ENCODE data around the gene DET1. TPM values are rescaled to one million over a fixed set of nuclear protein-coding genes. Genes with fewer than 3 reads are reported as not detected.

DET1 gene
- total RNA-seq, 1 experiment from 2014 or later, result 6.6 TPM

GRCh38 chr15:88463870-88464532 lies 82.5 kb downstream of the DET1 start:
- Histone ChIP-seq H3K23me2 (ENCODE audit: insufficient read length, low read depth, low read length, poor library complexity, severe bottlenecking) (peaks cover 12% of the 10 kb centered on the region), H3K23ac (ENCODE audit: insufficient read length, low read depth, low read length) (no peak overlapping the region), H4K91ac (ENCODE audit: insufficient read length, low read depth, low read length) (no peak overlapping the region), H2BK15ac (ENCODE audit: low read depth, low read length) (no peak overlapping the region), H4K20me1 (ENCODE audit: control insufficient read depth, insufficient read depth, insufficient read length) (no peaks in the 10 kb centered on the region), H2BK20ac (ENCODE audit: low read depth, low read length, poor library complexity, severe bottlenecking) (no peak overlapping the region), H2AK5ac (ENCODE audit: insufficient read length, low read length) (no peak overlapping the region), H3K4me1 (ENCODE audit: insufficient read depth, low read length) (0 out of 2 replicates have a peak, but pooled peaks cover 2% of the 10 kb centered on the region), H3K79me1 (ENCODE audit: insufficient read depth, low read depth, low read length, poor library complexity, severe bottlenecking) (no peaks in the 10 kb centered on the region), H2AFZ (ENCODE audit: low read length) (no peak overlapping the region), H3K9me3 (ENCODE audit: control insufficient read depth, low read depth, low read length) (no peaks in the 10 kb centered on the region), H3K79me2 (ENCODE audit: insufficient read depth, low read length) (peaks cover 12% of the 10 kb centered on the region; the same call in 1 of the 2 replicates), H3K4me2 (ENCODE audit: insufficient read depth, insufficient read length, low read length) (no peak overlapping the region), H2BK12ac (ENCODE audit: insufficient read length, low read depth, low read length) (no peak overlapping the region), H3K9ac (ENCODE audit: extremely low read depth, insufficient read length, low read length) (no peak overlapping the region), H3K27ac (ENCODE audit: insufficient read length, low read depth, low read length) (no peak overlapping the region), H2BK120ac (ENCODE audit: low read depth, low read length, poor library complexity, severe bottlenecking) (no peak overlapping the region), H4K5ac (ENCODE audit: insufficient read length, low read depth, low read length) (no peak overlapping the region), H3T11ph (ENCODE audit: low read length) (no peak overlapping the region), H4K8ac (replicated peaks; ENCODE audit: insufficient read length, low read depth, low read length) (no peak overlapping the region), H3K4ac (ENCODE audit: low read depth, low read length) (no peak overlapping the region), H3K56ac (ENCODE audit: insufficient read length, low read depth, low read length) (no peak overlapping the region), H3K27me3 (ENCODE audit: insufficient read depth, low read length) (no peaks in the 10 kb centered on the region), H2BK5ac (ENCODE audit: insufficient read length, low read length) (no peak overlapping the region), H3K18ac (ENCODE audit: insufficient read length, low read depth, low read length) (no peak overlapping the region), H3K14ac (ENCODE audit: insufficient read depth, low read length) (no peak overlapping the region)
- no peak overlapping the region for H3K27ac Mint-ChIP-seq
- no peaks in the 10 kb centered on the region for H3K9me3 Mint-ChIP-seq
- peaks cover 14% of the 10 kb centered on the region in 2 experiments for H3K4me1 Mint-ChIP-seq
- no CpG with 5 or more reads among the region's 2 CpGs for WGBS (ENCODE audit: extremely low coverage, insufficient read length, low lambda C conversion rate)
- no peak overlapping the region for H3K4me3 Mint-ChIP-seq
- H3K27me3 Mint-ChIP-seq (ENCODE audit: low read depth), result no peaks in the 10 kb centered on the region
- DNase-seq, result no peak
- H3K36me3 Mint-ChIP-seq (ENCODE audit: insufficient read depth in 1 of 3, low read depth in 3 of 3), result peaks cover 11 to 56% (median 42%) of the 10 kb centered on the region in 3 experiments; a peak in 6 of 7 replicates
- no peak for TF ChIP-seq CTCF (conservative IDR thresholded peaks at IDR 0.05)

Other genes starting within 250 kb of the DET1 start
- gene MRPL46, start 79.3 kb downstream of the DET1 start, total RNA-seq (2021), result 27.4 and 29.3 TPM in 2 replicates
- gene MRPS11, start 79.0 kb downstream of the DET1 start, total RNA-seq (2021), result 51.0 and 54.5 TPM in 2 replicates
- 132 and 136 TPM in 2 replicates for gene AEN, start 74.7 kb upstream of the DET1 start, total RNA-seq (2021)
- 4.4 and 7.4 TPM in 2 replicates for gene ISG20, start 92.3 kb upstream of the DET1 start, total RNA-seq (2021)

All from H9 (cell line).